ENCODE data around the gene PRKN.

DNA sequence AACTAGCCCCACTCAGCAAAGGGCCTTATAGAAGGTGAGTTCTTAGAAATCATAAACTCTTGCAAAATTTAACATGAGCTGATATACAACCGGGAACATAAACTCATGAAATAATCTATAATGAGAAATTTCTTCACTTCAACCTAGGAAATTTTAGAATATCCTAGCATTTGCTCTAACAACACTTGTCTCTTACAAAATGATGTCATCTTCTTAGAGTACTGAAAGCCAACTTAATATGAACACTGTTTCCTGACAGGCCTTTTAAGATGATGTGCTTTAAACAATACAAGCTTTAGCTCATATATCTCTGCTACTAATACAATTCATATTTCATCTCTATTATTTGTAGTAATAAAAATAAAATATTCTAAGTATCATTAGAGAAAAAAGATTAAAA lies 1.1 kb upstream of the PRKN start:
- TF ChIP-seq POLR2A (IDR thresholded peaks at IDR 0.05) = no peak
- TF ChIP-seq, protein P1, sequence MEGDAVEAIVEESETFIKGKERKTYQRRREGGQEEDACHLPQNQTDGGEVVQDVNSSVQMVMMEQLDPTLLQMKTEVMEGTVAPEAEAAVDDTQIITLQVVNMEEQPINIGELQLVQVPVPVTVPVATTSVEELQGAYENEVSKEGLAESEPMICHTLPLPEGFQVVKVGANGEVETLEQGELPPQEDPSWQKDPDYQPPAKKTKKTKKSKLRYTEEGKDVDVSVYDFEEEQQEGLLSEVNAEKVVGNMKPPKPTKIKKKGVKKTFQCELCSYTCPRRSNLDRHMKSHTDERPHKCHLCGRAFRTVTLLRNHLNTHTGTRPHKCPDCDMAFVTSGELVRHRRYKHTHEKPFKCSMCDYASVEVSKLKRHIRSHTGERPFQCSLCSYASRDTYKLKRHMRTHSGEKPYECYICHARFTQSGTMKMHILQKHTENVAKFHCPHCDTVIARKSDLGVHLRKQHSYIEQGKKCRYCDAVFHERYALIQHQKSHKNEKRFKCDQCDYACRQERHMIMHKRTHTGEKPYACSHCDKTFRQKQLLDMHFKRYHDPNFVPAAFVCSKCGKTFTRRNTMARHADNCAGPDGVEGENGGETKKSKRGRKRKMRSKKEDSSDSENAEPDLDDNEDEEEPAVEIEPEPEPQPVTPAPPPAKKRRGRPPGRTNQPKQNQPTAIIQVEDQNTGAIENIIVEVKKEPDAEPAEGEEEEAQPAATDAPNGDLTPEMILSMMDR (IDR thresholded peaks at IDR 0.05) = no peak
